ENCODE data around the gene NLRP4.
"Not testable (repeated sequence)": the region's sequence is repeated elsewhere in the genome, so short reads cannot be mapped to it uniquely, and the experiment has no call there.

Gene NLRP4

GRCh38 chr19:55923556-55923955 lies 87.2 kb downstream of the NLRP4 start:
- WGBS (ENCODE audit: insufficient coverage, insufficient read length): no CpG with 5 or more reads among the region's 5 CpGs
- no peaks in the 10 kb centered on the region for H3K4me1 ChIP-seq (ENCODE audit: control insufficient read depth, insufficient read depth, low read length)
- H3K4me3 ChIP-seq (ENCODE audit: low read length): no peak overlapping the region
- no peak for DNase-seq (ENCODE audit: low read depth, low spot score)
- H3K9me3 ChIP-seq (ENCODE audit: control insufficient read depth, insufficient read depth, low read length): peaks cover 9% of the 10 kb centered on the region
- H3K36me3 ChIP-seq (ENCODE audit: control insufficient read depth, insufficient read depth, low read length): no peaks in the 10 kb centered on the region
- no peak overlapping the region for H3K27ac ChIP-seq (ENCODE audit: low read length)
- no peaks in the 10 kb centered on the region for H3K27me3 ChIP-seq (ENCODE audit: control insufficient read depth, insufficient read depth, low read length)

DNA sequence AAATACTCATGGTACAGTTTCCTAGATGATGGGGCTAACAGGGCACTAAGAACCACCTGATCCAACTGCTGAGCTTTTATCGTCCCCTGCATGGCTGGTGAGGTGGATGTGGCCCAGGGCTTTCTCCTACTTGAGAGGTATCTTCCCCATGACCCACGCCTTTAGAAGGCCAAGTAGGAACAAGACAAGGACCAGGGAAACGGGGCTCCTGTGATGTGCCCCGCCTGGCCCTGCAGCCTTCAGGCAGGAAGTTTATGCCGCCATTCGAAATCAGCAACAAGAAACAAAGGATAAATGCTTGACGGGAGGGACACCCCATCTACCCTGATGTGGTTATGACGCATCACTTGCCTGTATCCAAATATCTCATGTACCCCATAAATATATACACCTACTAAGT lies 91.7 kb downstream of the NLRP4 start:
- Histone ChIP-seq H3K4me3 (ENCODE audit: low read length) (no peak overlapping the region), H3K36me3 (ENCODE audit: control insufficient read depth, insufficient read depth, low read length) (no peaks in the 10 kb centered on the region), H3K4me1 (ENCODE audit: control insufficient read depth, insufficient read depth, low read length) (no peaks in the 10 kb centered on the region), H3K27ac (ENCODE audit: low read length) (no peak overlapping the region), H3K27me3 (ENCODE audit: control insufficient read depth, insufficient read depth, low read length) (no peaks in the 10 kb centered on the region), H3K9me3 (ENCODE audit: control insufficient read depth, insufficient read depth, low read length) (peaks cover 12% of the 10 kb centered on the region)
- WGBS (ENCODE audit: insufficient coverage, insufficient read length): no CpG with 5 or more reads among the region's 8 CpGs
- DNase-seq (ENCODE audit: low read depth, low spot score): no peak

- H3K27ac ChIP-seq (ENCODE audit: low read length); DNase-seq (ENCODE audit: low read depth, low spot score); H3K4me3 ChIP-seq (ENCODE audit: low read length); H3K36me3 ChIP-seq (ENCODE audit: control insufficient read depth, insufficient read depth, low read length); H3K4me1 ChIP-seq (ENCODE audit: control insufficient read depth, insufficient read depth, low read length); H3K27me3 ChIP-seq (ENCODE audit: control insufficient read depth, insufficient read depth, low read length): not testable (repeated sequence)
- no CpG with 5 or more reads among the region's 5 CpGs for WGBS (ENCODE audit: insufficient coverage, insufficient read length)
- H3K9me3 ChIP-seq (ENCODE audit: control insufficient read depth, insufficient read depth, low read length): peaks cover 14% of the 10 kb centered on the region
Measured at GRCh38 chr19:55929258-55929657, 92.9 kb downstream of the NLRP4 start.

DNA sequence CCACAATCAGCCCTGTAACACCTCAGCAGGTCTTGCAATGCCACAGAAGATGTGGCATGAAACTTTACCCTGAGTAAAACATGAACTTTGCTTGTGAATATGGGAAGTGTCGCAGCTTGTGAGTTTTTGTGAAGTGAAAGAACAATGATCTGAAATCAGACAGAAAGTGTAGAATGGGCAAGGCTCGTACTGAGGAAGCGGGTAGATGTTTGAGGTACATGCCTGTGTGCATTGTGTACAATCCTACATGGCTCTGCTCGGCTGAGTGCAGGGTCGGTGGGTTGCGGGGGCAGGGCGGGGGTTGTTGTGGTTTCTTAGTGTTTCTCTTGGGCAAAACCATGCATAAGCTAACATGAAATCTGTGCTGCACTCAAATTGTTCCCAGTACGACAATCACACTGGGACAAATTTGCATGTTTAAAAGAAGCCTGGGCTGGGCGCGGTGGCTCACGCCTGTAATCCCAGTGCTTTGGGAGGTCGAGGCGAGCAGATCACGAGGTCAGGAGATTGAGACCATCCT lies 94.7 kb downstream of the NLRP4 start:
- Histone ChIP-seq H3K4me1 (ENCODE audit: control insufficient read depth, insufficient read depth, low read length) (no peaks in the 10 kb centered on the region), H3K27ac (ENCODE audit: low read length) (no peak overlapping the region), H3K27me3 (ENCODE audit: control insufficient read depth, insufficient read depth, low read length) (no peaks in the 10 kb centered on the region), H3K4me3 (ENCODE audit: low read length) (no peak overlapping the region), H3K36me3 (ENCODE audit: control insufficient read depth, insufficient read depth, low read length) (no peaks in the 10 kb centered on the region), H3K9me3 (ENCODE audit: control insufficient read depth, insufficient read depth, low read length) (peaks cover 15% of the 10 kb centered on the region)
- WGBS (ENCODE audit: insufficient coverage, insufficient read length): no CpG with 5 or more reads among the region's 14 CpGs
- DNase-seq (ENCODE audit: low read depth, low spot score): no peak

Data from iPS DF 6.9 (cell line).